ENCODE measurements around the gene EHBP1L1.

GRCh38 chr11:65617990-65618751 is 42.3 kb downstream of the EHBP1L1 start:
- TF ChIP-seq CTCF (IDR thresholded peaks at IDR 0.05; ENCODE audit: borderline replicate concordance, extremely low read depth, low read length, poor library complexity, severe bottlenecking) (no peak), EZH2 (IDR thresholded peaks at IDR 0.05; ENCODE audit: borderline replicate concordance, low read depth, low read length, severe bottlenecking) (no peak)

Measured in DND-41 (cell line).